Measurements from ENCODE around the gene CAMTA2. TPM values are rescaled to one million over a fixed set of nuclear protein-coding genes. Genes with fewer than 3 reads are reported as not detected.
A peak's percentile ranks its signal among the peaks of the same experiment; 100 is the strongest.

The CAMTA2 gene
- total and polyA plus RNA-seq, 9 of the 15 experiments (the other 6 are each of a cell fraction or from before 2014, with no cell fraction given) = 0.24 to 25.1 (median 6.3) TPM

DNA sequence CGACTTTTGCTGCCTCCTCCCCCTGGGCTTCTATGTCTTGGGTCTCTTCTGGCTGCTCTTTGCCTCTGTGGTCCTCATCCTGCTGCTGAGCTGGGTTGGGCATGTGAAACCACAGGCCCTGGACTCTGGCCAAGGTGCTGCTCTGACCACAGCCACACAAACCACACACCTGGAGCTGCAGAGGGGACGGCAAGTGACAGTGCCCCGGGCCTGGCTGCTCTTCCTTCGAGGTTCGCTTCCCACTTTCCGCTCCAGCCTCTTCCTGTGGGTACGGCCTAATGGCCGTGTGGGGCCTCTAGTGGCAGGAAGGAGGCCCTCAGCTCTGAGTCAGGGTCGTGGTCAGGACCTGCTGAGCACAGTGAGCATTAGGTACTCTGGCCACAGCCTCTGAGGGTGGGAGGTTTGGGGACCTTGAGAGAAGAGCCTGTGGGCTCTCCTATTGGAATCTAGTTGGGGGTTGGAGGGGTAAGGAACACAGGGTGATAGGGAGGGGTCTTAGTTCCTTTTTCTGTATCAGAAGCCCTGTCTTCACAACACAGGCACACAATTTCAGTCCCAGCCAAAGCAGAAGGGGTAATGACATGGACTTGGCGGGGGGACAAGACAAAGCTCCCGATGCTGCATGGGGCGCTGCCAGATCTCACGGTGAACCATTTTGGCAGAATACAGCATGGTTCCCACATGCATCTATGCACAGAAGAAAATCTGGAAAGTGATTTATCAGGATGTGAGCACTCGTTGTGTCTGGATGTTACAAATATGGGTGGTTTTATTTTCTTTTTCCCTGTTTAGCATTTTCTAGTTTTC, 53.1 kb downstream of the CAMTA2 start (continued):
- TF ChIP-seq, protein P1, sequence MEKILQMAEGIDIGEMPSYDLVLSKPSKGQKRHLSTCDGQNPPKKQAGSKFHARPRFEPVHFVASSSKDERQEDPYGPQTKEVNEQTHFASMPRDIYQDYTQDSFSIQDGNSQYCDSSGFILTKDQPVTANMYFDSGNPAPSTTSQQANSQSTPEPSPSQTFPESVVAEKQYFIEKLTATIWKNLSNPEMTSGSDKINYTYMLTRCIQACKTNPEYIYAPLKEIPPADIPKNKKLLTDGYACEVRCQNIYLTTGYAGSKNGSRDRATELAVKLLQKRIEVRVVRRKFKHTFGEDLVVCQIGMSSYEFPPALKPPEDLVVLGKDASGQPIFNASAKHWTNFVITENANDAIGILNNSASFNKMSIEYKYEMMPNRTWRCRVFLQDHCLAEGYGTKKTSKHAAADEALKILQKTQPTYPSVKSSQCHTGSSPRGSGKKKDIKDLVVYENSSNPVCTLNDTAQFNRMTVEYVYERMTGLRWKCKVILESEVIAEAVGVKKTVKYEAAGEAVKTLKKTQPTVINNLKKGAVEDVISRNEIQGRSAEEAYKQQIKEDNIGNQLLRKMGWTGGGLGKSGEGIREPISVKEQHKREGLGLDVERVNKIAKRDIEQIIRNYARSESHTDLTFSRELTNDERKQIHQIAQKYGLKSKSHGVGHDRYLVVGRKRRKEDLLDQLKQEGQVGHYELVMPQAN (IDR thresholded peaks at IDR 0.05; ENCODE audit: borderline replicate concordance) = no peak
- TF ChIP-seq GABPA (tag; conservative IDR thresholded peaks at IDR 0.05; ENCODE audit: low read depth) = peak; percentile 47; the same call in 1 of the 2 replicates
- no peak for TF ChIP-seq ZNF408 (CRISPR knock-in tag; IDR thresholded peaks at IDR 0.05; ENCODE audit: low read depth)
- TF ChIP-seq, protein P2, sequence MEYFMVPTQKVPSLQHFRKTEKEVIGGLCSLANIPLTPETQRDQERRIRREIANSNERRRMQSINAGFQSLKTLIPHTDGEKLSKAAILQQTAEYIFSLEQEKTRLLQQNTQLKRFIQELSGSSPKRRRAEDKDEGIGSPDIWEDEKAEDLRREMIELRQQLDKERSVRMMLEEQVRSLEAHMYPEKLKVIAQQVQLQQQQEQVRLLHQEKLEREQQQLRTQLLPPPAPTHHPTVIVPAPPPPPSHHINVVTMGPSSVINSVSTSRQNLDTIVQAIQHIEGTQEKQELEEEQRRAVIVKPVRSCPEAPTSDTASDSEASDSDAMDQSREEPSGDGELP (CRISPR knock-in tag; IDR thresholded peaks at IDR 0.05; ENCODE audit: borderline replicate concordance) = peak; percentile 39; the same call in 1 of the 2 replicates
- TF ChIP-seq POLR2G (IDR thresholded peaks at IDR 0.05; ENCODE audit: low read depth, low read length) = peak; percentile 70
- no peak for TF ChIP-seq KAT7 (CRISPR knock-in tag; IDR thresholded peaks at IDR 0.05; ENCODE audit: borderline replicate concordance)
- TF ChIP-seq SUPT5H (IDR thresholded peaks at IDR 0.05) = peak; percentile 45; the same call in 1 of the 2 replicates
- TF ChIP-seq ZKSCAN1 (IDR thresholded peaks at IDR 0.05; ENCODE audit: low read depth, low read length) = no peak
- peak; percentile 47 for TF ChIP-seq POLR2A (conservative IDR thresholded peaks at IDR 0.05)
- no peak for TF ChIP-seq KDM5B (IDR thresholded peaks at IDR 0.05; ENCODE audit: insufficient replicate concordance, low read depth, low read length)
- TF ChIP-seq ZFX (CRISPR knock-in tag; IDR thresholded peaks at IDR 0.05) = 0 out of 2 replicates have a peak, but pooled peaks have one; percentile 24
- TF ChIP-seq ZNF766 (CRISPR knock-in tag; conservative IDR thresholded peaks at IDR 0.05) = no peak
- TF ChIP-seq, protein P3, sequence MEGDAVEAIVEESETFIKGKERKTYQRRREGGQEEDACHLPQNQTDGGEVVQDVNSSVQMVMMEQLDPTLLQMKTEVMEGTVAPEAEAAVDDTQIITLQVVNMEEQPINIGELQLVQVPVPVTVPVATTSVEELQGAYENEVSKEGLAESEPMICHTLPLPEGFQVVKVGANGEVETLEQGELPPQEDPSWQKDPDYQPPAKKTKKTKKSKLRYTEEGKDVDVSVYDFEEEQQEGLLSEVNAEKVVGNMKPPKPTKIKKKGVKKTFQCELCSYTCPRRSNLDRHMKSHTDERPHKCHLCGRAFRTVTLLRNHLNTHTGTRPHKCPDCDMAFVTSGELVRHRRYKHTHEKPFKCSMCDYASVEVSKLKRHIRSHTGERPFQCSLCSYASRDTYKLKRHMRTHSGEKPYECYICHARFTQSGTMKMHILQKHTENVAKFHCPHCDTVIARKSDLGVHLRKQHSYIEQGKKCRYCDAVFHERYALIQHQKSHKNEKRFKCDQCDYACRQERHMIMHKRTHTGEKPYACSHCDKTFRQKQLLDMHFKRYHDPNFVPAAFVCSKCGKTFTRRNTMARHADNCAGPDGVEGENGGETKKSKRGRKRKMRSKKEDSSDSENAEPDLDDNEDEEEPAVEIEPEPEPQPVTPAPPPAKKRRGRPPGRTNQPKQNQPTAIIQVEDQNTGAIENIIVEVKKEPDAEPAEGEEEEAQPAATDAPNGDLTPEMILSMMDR (IDR thresholded peaks at IDR 0.05 in 2 of 3, conservative IDR thresholded peaks at IDR 0.05 in 1 of 3; ENCODE audit: insufficient read depth in 2 of 3, low read depth in 1 of 3, low read length in 3 of 3) = peak; percentile 41 to 46 (median 45); a peak in 5 of 6 replicates
- TF ChIP-seq, protein P4, sequence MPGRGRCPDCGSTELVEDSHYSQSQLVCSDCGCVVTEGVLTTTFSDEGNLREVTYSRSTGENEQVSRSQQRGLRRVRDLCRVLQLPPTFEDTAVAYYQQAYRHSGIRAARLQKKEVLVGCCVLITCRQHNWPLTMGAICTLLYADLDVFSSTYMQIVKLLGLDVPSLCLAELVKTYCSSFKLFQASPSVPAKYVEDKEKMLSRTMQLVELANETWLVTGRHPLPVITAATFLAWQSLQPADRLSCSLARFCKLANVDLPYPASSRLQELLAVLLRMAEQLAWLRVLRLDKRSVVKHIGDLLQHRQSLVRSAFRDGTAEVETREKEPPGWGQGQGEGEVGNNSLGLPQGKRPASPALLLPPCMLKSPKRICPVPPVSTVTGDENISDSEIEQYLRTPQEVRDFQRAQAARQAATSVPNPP (IDR thresholded peaks at IDR 0.05; ENCODE audit: borderline replicate concordance, insufficient read depth, insufficient read length) = no peak
- TF ChIP-seq FOXM1 (IDR thresholded peaks at IDR 0.05; ENCODE audit: low read depth) = no peak
- no peak for TF ChIP-seq FOXM1 (CRISPR knock-in tag; IDR thresholded peaks at IDR 0.05; ENCODE audit: low read depth)
